CD4-positive, alpha-beta T cell treated with Interleukin-21 for 1 hour (primary cell): ENCODE measurements around the gene MAPK13.

ENCODE experiments used
- DNase-seq: peaks from one replicate; pipeline ENCODE4 v3.0.0-alpha.2; 2020

The MAPK13 gene

GRCh38 chr6:36160147-36160760 is 29.9 kb downstream of the MAPK13 start:
- DNase-seq, result no peak

- DNase-seq, result peak; percentile 4
These were observed 39.0 kb downstream of the MAPK13 start for GRCh38 chr6:36169023-36170007.

GRCh38 chr6:36170704-36171103 is 40.4 kb downstream of the MAPK13 start:
- DNase-seq, result no peak

GRCh38 chr6:36171573-36171972 is 41.3 kb downstream of the MAPK13 start:
- DNase-seq, result no peak

- no peak for DNase-seq
These were observed 46.9 kb downstream of the MAPK13 start for GRCh38 chr6:36177166-36177565.

GRCh38 chr6:36178544-36178943 is 48.2 kb downstream of the MAPK13 start:
- DNase-seq, result no peak

- no peak for DNase-seq
These were observed 49.8 kb downstream of the MAPK13 start for GRCh38 chr6:36180126-36180525.

GRCh38 chr6:36184311-36184710 is 54.0 kb downstream of the MAPK13 start:
- DNase-seq, result no peak

- no peak for DNase-seq
These were observed 55.9 kb downstream of the MAPK13 start for GRCh38 chr6:36186199-36186598.

GRCh38 chr6:36187446-36187845 is 57.1 kb downstream of the MAPK13 start:
- no peak for DNase-seq
